K562 (cell line): ENCODE results near the gene GRK4. TPM values are rescaled to one million over a fixed set of nuclear protein-coding genes. Genes with fewer than 3 reads are reported as not detected.

ENCODE experiments used
- CGGBP1 ChIP-seq: fragments of 250-450 bp; sonication (Bioruptor Pico); IDR thresholded peaks from 2 replicates; pipeline ENCODE4 v1.9.0; 2021; ENCODE audit warnings: mild to moderate bottlenecking
- E4F1 ChIP-seq: fragments of 250-450 bp; sonication (Bioruptor Pico); IDR thresholded peaks from 2 replicates; pipeline ENCODE4 v1.5.0; 2021; ENCODE audit warnings: mild to moderate bottlenecking, borderline replicate concordance
- GABPA ChIP-seq: fragments of 200-800 bp; sonication (Bioruptor generic); conservative IDR thresholded peaks from 2 replicates; pipeline ENCODE4 v1.6.1; 2016; ENCODE audit warnings: low read depth, missing genetic modification characterization, missing compliant biosample characterization
- KDM4B ChIP-seq, 2 experiments: fragments of 450-650 bp in 1 of 2; sonication (generic) in 1 of 2; IDR thresholded peaks; 2 replicates each; pipeline ENCODE4 v1.6.1; 2016 to 2017; ENCODE audit warnings: borderline replicate concordance in 2 of 2, antibody characterized with exemption in 1 of 2, low read depth in 1 of 2, mild to moderate bottlenecking in 1 of 2
- MAX ChIP-seq: sonication (generic); formaldehyde crosslinking; IDR thresholded peaks from 2 replicates; pipeline ENCODE4 v1.9.0; 2022; ENCODE audit warnings: mild to moderate bottlenecking, missing genetic modification reagents
- NFYB ChIP-seq: IDR thresholded peaks from 2 replicates; pipeline ENCODE4 v1.6.1; 2011; ENCODE audit warnings: mild to moderate bottlenecking, moderate library complexity; ENCODE audit not compliant: insufficient read length; ENCODE audit errors: extremely low read depth
- NR1H2 ChIP-seq: sonication (generic); formaldehyde crosslinking; IDR thresholded peaks from 2 replicates; pipeline ENCODE4 v1.4.0; 2020; ENCODE audit warnings: mild to moderate bottlenecking, missing genetic modification reagents
- POLR2A ChIP-seq: fragments of 450-650 bp; conservative IDR thresholded peaks from 2 replicates; pipeline ENCODE4 v1.6.1; 2016
- RFX5 ChIP-seq: IDR thresholded peaks from 2 replicates; pipeline ENCODE4 v1.6.1; 2011; ENCODE audit warnings: low read depth, mild to moderate bottlenecking, improper control_type of control experiment, low read length
- ZC3H11A ChIP-seq: IDR thresholded peaks from 2 replicates; pipeline ENCODE4 v1.6.1; 2012; ENCODE audit warnings: low read depth, low read length, improper control_type of control experiment
- ZKSCAN8 ChIP-seq: fragments of 200-800 bp; sonication (Bioruptor generic); IDR thresholded peaks from 2 replicates; pipeline ENCODE4 v1.6.1; 2016; ENCODE audit warnings: missing genetic modification characterization, missing compliant biosample characterization
- ZNF395 ChIP-seq: fragments of 200-800 bp; sonication (Bioruptor generic); IDR thresholded peaks from 2 replicates; pipeline ENCODE4 v1.6.1; 2017; ENCODE audit warnings: missing genetic modification characterization, missing compliant biosample characterization
- ZNF561 ChIP-seq: fragments of 450-650 bp; formaldehyde crosslinking; conservative IDR thresholded peaks from 2 replicates; pipeline ENCODE4 v1.4.0; 2020; ENCODE audit warnings: mild to moderate bottlenecking, moderate library complexity
- polyA plus RNA-seq, 8 experiments: library from polyadenylated mRNA; depleted of rRNA in 4 of 8; stranded (reverse) in 5 of 8; unstranded in 3 of 8; fragments of >200 nt; fragmentation: Nextera tagmentation in 2 of 8; fragmentation: Illumina TruSeq in 1 of 8; extraction: Ambion mirVana in 2 of 8; extraction: Trizol in 1 of 8; gene quantifications; 2 replicates each; pipeline versions ENCODE4 v1.2.1 to v1.2.3, GENCODE V29; 2011 to 2014; ENCODE audit warnings: inconsistent platforms in 1 of 8, missing spikeins in 1 of 8
- total RNA-seq, 7 experiments: library from RNA; depleted of rRNA in 6 of 7; stranded (reverse); fragments of >200 nt in 6 of 7; fragmentation: Illumina TruSeq in 2 of 7; extraction: Trizol in 2 of 7; gene quantifications; 2 replicates each; pipeline versions ENCODE4 v1.2.1 to v1.2.3, GENCODE V29; 2011 to 2021; ENCODE audit warnings: low replicate concordance in 1 of 7
- TF ChIP-seq, protein P1 (sequence below), 2 experiments: fragments of 450-650 bp; IDR thresholded peaks; 2 replicates each; pipeline ENCODE4 v1.6.1; 2016; ENCODE audit warnings: mild to moderate bottlenecking in 2 of 2, borderline replicate concordance in 1 of 2, low read depth in 1 of 2, moderate library complexity in 1 of 2

The GRK4 gene
- total and polyA plus RNA-seq, 9 of the 15 experiments (the other 6 are each of a cell fraction or from before 2014, with no cell fraction given): 1.1 to 4.8 (median 2.6) TPM

- TF ChIP-seq NFYB (peak; percentile 75), E4F1 (CRISPR knock-in tag) (no peak), POLR2A (peak; percentile 88), MAX (CRISPR knock-in tag) (peak; percentile 54), NR1H2 (no peak), CGGBP1 (no peak), GABPA (tag) (no peak), ZNF395 (CRISPR knock-in tag) (no peak), ZNF561 (CRISPR knock-in tag) (no peak), ZC3H11A (no peak), ZKSCAN8 (CRISPR knock-in tag) (no peak), RFX5 (no peak), KDM4B (IDR thresholded peaks at IDR 0.05; ENCODE audit: borderline replicate concordance in 2 of 2, low read depth in 1 of 2) (no peak; a peak in 1 of 4 replicates)
- TF ChIP-seq, protein P1, sequence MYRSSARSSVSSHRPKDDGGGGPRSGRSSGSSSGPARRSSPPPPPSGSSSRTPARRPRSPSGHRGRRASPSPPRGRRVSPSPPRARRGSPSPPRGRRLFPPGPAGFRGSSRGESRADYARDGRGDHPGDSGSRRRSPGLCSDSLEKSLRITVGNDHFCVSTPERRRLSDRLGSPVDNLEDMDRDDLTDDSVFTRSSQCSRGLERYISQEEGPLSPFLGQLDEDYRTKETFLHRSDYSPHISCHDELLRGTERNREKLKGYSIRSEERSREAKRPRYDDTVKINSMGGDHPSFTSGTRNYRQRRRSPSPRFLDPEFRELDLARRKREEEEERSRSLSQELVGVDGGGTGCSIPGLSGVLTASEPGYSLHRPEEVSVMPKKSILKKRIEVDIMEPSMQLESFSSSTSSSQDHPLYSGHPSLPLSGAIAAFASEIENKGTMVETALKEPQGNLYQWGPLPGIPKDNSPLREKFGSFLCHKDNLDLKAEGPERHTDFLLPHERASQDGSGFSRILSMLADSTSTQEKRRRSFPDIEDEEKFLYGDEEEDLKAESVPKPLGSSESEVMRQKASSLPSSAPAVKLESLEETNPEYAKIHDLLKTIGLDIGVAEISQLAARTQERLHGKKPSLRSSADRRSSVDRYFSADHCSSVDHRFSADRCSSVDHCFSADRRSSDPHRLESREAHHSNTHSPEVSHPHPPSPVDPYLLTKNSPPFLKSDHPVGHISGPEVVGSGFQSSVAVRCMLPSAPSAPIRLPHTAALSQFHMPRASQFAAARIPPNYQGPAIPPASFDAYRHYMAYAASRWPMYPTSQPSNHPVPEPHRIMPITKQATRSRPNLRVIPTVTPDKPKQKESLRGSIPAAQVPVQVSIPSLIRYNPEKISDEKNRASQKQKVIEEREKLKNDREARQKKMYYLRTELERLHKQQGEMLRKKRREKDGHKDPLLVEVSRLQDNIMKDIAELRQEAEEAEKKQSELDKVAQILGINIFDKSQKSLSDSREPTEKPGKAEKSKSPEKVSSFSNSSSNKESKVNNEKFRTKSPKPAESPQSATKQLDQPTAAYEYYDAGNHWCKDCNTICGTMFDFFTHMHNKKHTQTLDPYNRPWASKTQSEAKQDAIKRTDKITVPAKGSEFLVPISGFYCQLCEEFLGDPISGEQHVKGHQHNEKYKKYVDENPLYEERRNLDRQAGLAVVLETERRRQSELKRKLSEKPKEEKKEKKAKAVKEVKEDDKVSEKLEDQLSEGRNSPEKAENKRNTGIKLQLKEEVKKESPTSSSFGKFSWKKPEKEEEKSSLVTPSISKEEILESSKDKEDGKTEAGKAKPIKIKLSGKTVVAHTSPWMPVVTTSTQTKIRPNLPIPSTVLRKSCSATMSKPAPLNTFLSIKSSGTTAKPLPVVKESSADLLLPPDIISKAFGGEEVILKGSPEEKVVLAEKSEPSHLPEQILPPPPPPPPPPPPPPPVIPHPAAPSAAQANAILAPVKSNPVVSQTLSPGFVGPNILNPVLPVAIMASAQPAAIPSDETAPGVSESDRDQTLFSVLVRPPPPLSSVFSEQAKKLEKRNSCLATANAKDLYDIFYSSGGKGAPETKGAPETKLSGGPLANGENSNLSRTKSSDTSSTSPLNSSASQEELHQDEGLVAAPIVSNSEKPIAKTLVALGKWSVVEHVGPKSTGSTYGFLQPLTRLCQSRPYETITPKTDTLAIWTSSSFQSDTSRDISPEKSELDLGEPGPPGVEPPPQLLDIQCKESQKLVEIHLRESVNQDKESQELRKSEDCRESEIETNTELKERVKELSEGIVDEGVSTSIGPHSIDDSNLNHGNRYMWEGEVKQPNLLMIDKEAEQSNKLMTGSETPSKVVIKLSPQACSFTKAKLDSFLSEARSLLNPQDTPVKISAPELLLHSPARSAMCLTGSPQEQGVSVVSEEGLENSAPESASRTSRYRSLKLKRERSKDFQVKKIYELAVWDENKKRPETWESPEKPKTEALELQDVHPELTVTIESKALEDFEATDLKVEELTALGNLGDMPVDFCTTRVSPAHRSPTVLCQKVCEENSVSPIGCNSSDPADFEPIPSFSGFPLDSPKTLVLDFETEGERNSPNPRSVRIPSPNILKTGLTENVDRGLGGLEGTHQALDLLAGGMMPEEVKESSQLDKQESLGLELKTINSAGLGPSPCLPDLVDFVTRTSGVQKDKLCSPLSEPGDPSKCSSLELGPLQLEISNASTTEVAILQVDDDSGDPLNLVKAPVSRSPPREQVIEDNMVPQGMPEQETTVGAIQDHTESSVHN (IDR thresholded peaks at IDR 0.05; ENCODE audit: borderline replicate concordance in 1 of 2, low read depth in 1 of 2): no peak
These were observed 110.9 kb downstream of the GRK4 start, which contains the start of the genes HTT and HTT-AS (continued) for GRCh38 chr4:3074078-3074845.
